Neural cell (in vitro differentiated cells): ENCODE data around the gene ANXA10. TPM values are rescaled to one million over a fixed set of nuclear protein-coding genes. Genes with fewer than 3 reads are reported as not detected.

Experiments used
- H2AFZ ChIP-seq: fragments of 200-600, 300-800 bp; sonication (generic), shearing (Covaris generic); 2 replicates; pipeline ENCODE4 v1.6.0; 2014; ENCODE audit warnings: low read depth, mild to moderate bottlenecking, antibody characterized with exemption, low read length, moderate library complexity
- H3F3A ChIP-seq: fragments of 200-600 bp; shearing (Covaris generic); 2 replicates; pipeline ENCODE4 v1.6.1; 2016; ENCODE audit warnings: mild to moderate bottlenecking, moderate library complexity, mixed read lengths, antibody characterized with exemption, low read length; ENCODE audit not compliant: insufficient read depth, poor library complexity, severe bottlenecking
- H3K27ac ChIP-seq: fragments of 200-600, 300-800 bp; sonication (generic), shearing (Covaris generic); 2 replicates; pipeline ENCODE4 v1.5.1; 2014; ENCODE audit warnings: mild to moderate bottlenecking, low read length, moderate library complexity
- H3K27me3 ChIP-seq: fragments of 300-800, 200-600 bp; sonication (generic), shearing (Covaris generic); 2 replicates; pipeline ENCODE4 v1.6.0; 2014; ENCODE audit warnings: mild to moderate bottlenecking, low read depth, low read length, moderate library complexity; ENCODE audit not compliant: insufficient read depth
- H3K36me3 ChIP-seq: fragments of 300-800, 200-600 bp; sonication (generic), shearing (Covaris generic); 2 replicates; pipeline ENCODE4 v1.5.1; 2014; ENCODE audit warnings: mild to moderate bottlenecking, antibody characterized with exemption, low read length, moderate library complexity; ENCODE audit not compliant: insufficient read depth
- H3K4me2 ChIP-seq: fragments of 300-800, 200-600 bp; sonication (generic), shearing (Covaris generic); 2 replicates; pipeline ENCODE4 v1.6.0; 2014; ENCODE audit warnings: mild to moderate bottlenecking, low read length
- H3K4me3 ChIP-seq: fragments of 300-800, 200-600 bp; sonication (generic), shearing (Covaris generic); 2 replicates; pipeline ENCODE4 v1.5.1; 2014; ENCODE audit warnings: mild to moderate bottlenecking, low read length, moderate library complexity
- H3K79me2 ChIP-seq: fragments of 200-600 bp; shearing (Covaris generic); replicated peaks from 2 replicates; pipeline ENCODE4 v1.6.0; 2014; ENCODE audit warnings: mild to moderate bottlenecking, low read length, moderate library complexity; ENCODE audit not compliant: insufficient read depth
- H3K9ac ChIP-seq: fragments of 300-800, 200-600 bp; sonication (generic), shearing (Covaris generic); 2 replicates; pipeline ENCODE4 v1.6.1; 2016; ENCODE audit warnings: mild to moderate bottlenecking, low read length, mixed read lengths
- H3K9me2 ChIP-seq: fragments of 200-600 bp; shearing (Covaris generic); 2 replicates; pipeline ENCODE4 v1.6.1; 2016; ENCODE audit warnings: mild to moderate bottlenecking, low read length, mixed read lengths; ENCODE audit not compliant: insufficient read depth
- H3K9me3 ChIP-seq: fragments of 200-600, 300-800 bp; sonication (generic), shearing (Covaris generic); 2 replicates; pipeline ENCODE4 v1.6.1; 2016; ENCODE audit warnings: mild to moderate bottlenecking, mixed run types, low read length, moderate library complexity, mixed read lengths
- H4K20me1 ChIP-seq: fragments of 200-600 bp; shearing (Covaris generic); 2 replicates; pipeline ENCODE4 v1.6.1; 2016; ENCODE audit warnings: mild to moderate bottlenecking, mixed run types; ENCODE audit not compliant: insufficient read depth
- CTCF ChIP-seq: fragments of 450-650 bp; IDR thresholded peaks from 2 replicates; pipeline ENCODE4 v1.5.1; 2014; ENCODE audit warnings: antibody characterized with exemption, mild to moderate bottlenecking, moderate library complexity; ENCODE audit not compliant: poor library complexity, severe bottlenecking
- EP300 ChIP-seq: fragments of 450-650 bp; conservative IDR thresholded peaks from 2 replicates; pipeline ENCODE4 v1.6.1; 2014; ENCODE audit warnings: antibody characterized with exemption, mild to moderate bottlenecking, moderate library complexity; ENCODE audit not compliant: poor library complexity, severe bottlenecking
- EZH2 ChIP-seq: fragments of 200-600, 300-800 bp; shearing (Covaris generic), sonication (generic); IDR thresholded peaks from 2 replicates; pipeline ENCODE4 v1.6.1; 2014; ENCODE audit warnings: antibody characterized with exemption, low read length, borderline replicate concordance, mild to moderate bottlenecking; ENCODE audit not compliant: insufficient read depth, poor library complexity, severe bottlenecking
- MXI1 ChIP-seq: fragments of 450-650 bp; conservative IDR thresholded peaks from 2 replicates; pipeline ENCODE4 v1.6.1; 2014; ENCODE audit warnings: antibody characterized with exemption, mild to moderate bottlenecking; ENCODE audit not compliant: poor library complexity, severe bottlenecking
- POLR2AphosphoS5 ChIP-seq: IDR thresholded peaks from 2 replicates; pipeline ENCODE4 v1.6.1; 2012
- RAD21 ChIP-seq: fragments of 450-650 bp; conservative IDR thresholded peaks from 2 replicates; pipeline ENCODE4 v1.6.1; 2014; ENCODE audit warnings: antibody characterized with exemption, mild to moderate bottlenecking, moderate library complexity
- REST ChIP-seq: IDR thresholded peaks from 2 replicates; pipeline ENCODE4 v1.6.1; 2012; ENCODE audit warnings: borderline replicate concordance
- SMC3 ChIP-seq: fragments of 450-650 bp; conservative IDR thresholded peaks from 2 replicates; pipeline ENCODE4 v1.6.1; 2014; ENCODE audit warnings: antibody characterized with exemption, mild to moderate bottlenecking, moderate library complexity; ENCODE audit not compliant: poor library complexity
- TAF1 ChIP-seq: IDR thresholded peaks from 2 replicates; pipeline ENCODE4 v1.6.1; 2012; ENCODE audit warnings: low read depth
- polyA plus RNA-seq: library from polyadenylated mRNA; depleted of rRNA; stranded (reverse); fragments of >200 nt; gene quantifications from 2 replicates; pipeline ENCODE4 v1.2.3, GENCODE V29; 2014

Gene ANXA10
- polyA plus RNA-seq, 1 donor from 2014 or later = not detected

- Histone ChIP-seq H3K27ac (no peak overlapping the region), H3K4me3 (no peak overlapping the region), H3K4me2 (no peak overlapping the region), H3F3A (no peaks in the 10 kb centered on the region), H3K9me3 (no peaks in the 10 kb centered on the region), H3K9ac (no peak overlapping the region), H3K36me3 (no peaks in the 10 kb centered on the region), H3K27me3 (no peaks in the 10 kb centered on the region), H2AFZ (no peak overlapping the region), H3K9me2 (no peaks in the 10 kb centered on the region), H4K20me1 (no peaks in the 10 kb centered on the region), H3K79me2 (no peaks in the 10 kb centered on the region)
- TF ChIP-seq EP300 (no peak), RAD21 (no peak), REST (no peak), POLR2AphosphoS5 (no peak), CTCF (no peak), SMC3 (no peak), MXI1 (no peak), TAF1 (no peak), EZH2 (no peak)
Measured at GRCh38 chr4:168070903-168071302, 21.4 kb upstream of the ANXA10 start.

GRCh38 chr4:168071304-168071703 is 21.0 kb upstream of the ANXA10 start:
- no peaks in the 10 kb centered on the region for H3F3A ChIP-seq
- no peaks in the 10 kb centered on the region for H3K79me2 ChIP-seq
- H2AFZ ChIP-seq = no peak overlapping the region
- H3K4me3 ChIP-seq = no peak overlapping the region
- H3K9me2 ChIP-seq = no peaks in the 10 kb centered on the region
- no peaks in the 10 kb centered on the region for H3K36me3 ChIP-seq
- no peak overlapping the region for H3K4me2 ChIP-seq
- H4K20me1 ChIP-seq = no peaks in the 10 kb centered on the region
- H3K27me3 ChIP-seq = no peaks in the 10 kb centered on the region
- no peak overlapping the region for H3K9ac ChIP-seq
- H3K9me3 ChIP-seq = no peaks in the 10 kb centered on the region
- no peak for TF ChIP-seq TAF1
- no peak for TF ChIP-seq REST
- TF ChIP-seq CTCF = no peak
- no peak overlapping the region for H3K27ac ChIP-seq
